Activated T-cell treated with anti-CD3 and anti-CD28 coated beads, Interleukin-2, amount 50 U/mL, for 4 hours (primary cell): Measurements from ENCODE around the gene SLIT1. TPM values are rescaled to one million over a fixed set of nuclear protein-coding genes. Genes with fewer than 3 reads are reported as not detected.

Experiments
- ATAC-seq, 2 donors: fragments of 200-7000 bp; cut with Tn5 transposase; one replicate each; pipeline ENCODE4 v1.10.0; 2021
- DNase-seq: peaks from one replicate; pipeline ENCODE4 v3.0.0-alpha.2; 2020
- H3K27me3 Mint-ChIP-seq: one replicate; pipeline ENCODE4 v1.8.0; 2021; ENCODE audit warnings: low read depth, mixed read lengths
- H3K36me3 Mint-ChIP-seq: one replicate; pipeline ENCODE4 v1.8.0; 2022; ENCODE audit warnings: mixed read lengths; ENCODE audit not compliant: insufficient read depth
- H3K4me1 Mint-ChIP-seq: one replicate; pipeline ENCODE4 v1.8.0; 2021; ENCODE audit warnings: low read depth, mixed read lengths
- H3K4me3 Mint-ChIP-seq: one replicate; pipeline ENCODE4 v1.8.0; 2021; ENCODE audit warnings: mild to moderate bottlenecking, moderate library complexity, mixed read lengths
- H3K9me3 Mint-ChIP-seq: one replicate; pipeline ENCODE4 v1.8.0; 2021; ENCODE audit warnings: mixed read lengths
- total RNA-seq, 3 donors: library from RNA; stranded (reverse); gene quantifications; one replicate each; pipeline ENCODE4 v1.2.1, GENCODE V29; 2021

The SLIT1 gene
- total RNA-seq, 3 donors from 2014 or later = 0.10 to 0.16 TPM; not detected in 1

DNA sequence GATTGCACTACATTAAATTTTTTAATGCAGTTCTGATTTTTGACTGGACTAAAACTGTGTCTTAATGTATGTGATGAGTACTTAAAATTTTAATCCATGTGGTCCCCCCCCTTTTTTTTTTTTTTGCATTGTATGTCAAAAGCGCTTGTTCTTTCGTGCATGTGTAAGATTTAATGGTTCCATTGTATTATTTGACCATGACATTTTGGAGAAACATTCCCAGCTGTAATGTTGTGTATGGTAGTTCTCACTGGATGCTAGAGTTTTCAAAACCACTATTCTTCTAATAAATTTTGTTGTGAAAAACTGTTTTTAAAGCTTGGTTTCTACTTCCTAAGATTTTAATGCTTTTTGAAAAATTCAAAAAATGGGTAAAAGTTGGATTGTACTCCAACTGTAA, 221.6 kb downstream of the SLIT1 start:
- Mint-ChIP-seq H3K4me1 (peaks cover 4% of the 10 kb centered on the region), H3K9me3 (no peaks in the 10 kb centered on the region), H3K27me3 (no peaks in the 10 kb centered on the region), H3K4me3 (no peak overlapping the region), H3K36me3 (peaks cover 10% of the 10 kb centered on the region)
- ATAC-seq (no peak), DNase-seq (no peak)

DNA sequence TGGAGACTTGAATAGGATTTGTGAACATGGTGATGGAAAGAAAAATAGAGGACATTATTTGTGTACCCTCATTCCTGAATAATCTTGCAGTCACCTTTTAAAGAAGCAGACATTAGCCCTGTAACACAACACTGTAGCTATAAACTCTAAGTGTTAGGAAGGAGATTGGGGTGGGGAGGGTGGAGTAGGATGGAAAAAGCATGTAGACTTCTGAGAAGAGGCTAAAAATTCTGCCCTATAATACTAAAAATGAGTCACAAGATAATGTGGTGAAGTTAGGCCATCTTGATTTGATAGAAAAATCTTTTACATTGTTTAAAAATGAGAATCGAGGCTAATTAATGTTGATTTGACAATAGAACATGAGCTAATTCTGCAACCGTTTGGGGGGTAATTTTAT, 224.9 kb downstream of the SLIT1 start:
- Mint-ChIP-seq H3K4me3 (no peak overlapping the region), H3K36me3 (peaks cover 11% of the 10 kb centered on the region), H3K4me1 (peaks cover 4% of the 10 kb centered on the region), H3K9me3 (no peaks in the 10 kb centered on the region), H3K27me3 (no peaks in the 10 kb centered on the region)
- ATAC-seq = no peak
- no peak for DNase-seq

DNA sequence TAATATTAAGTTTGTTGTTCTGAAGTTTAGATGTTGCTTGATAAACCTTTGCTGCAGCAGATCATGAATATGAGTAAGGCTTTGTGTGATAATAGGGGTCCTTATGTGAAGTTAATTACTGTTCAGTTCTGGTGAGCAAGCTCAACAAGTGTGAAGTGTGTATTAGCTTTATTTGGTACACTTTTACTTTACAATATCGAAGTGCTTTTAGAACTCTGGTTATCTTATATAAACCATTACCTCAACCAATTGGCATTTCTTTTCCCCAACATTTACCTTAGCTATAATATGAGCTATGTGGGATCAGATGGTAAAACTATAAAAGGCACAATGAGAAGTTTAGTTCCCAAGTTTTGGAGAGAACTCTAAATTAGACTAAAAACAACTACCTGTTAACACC, 226.0 kb downstream of the SLIT1 start:
- peaks cover 21% of the 10 kb centered on the region for H3K36me3 Mint-ChIP-seq
- H3K9me3 Mint-ChIP-seq = no peaks in the 10 kb centered on the region
- no peak overlapping the region for H3K4me3 Mint-ChIP-seq
- DNase-seq = no peak
- H3K27me3 Mint-ChIP-seq = no peaks in the 10 kb centered on the region
- ATAC-seq = no peak
- peaks cover 4% of the 10 kb centered on the region for H3K4me1 Mint-ChIP-seq

DNA sequence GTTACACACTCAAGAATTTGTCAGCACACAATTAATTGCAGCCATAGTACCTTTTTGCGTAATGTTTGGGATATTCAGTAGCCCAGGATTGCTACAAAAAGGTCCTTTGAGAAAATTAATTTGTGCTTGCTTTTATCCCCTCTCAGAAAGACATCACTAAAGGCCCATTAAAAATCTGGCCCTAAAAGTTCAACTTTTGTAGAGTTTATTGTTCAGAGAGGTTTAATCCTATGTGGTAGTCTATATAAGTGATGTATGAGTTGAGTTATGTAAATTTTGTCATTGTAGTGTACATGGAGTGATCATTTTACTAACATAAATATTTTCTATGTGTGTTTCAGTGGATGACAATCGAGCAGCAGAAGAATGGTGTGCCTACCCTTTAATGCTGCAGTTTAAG, 227.7 kb downstream of the SLIT1 start:
- Mint-ChIP-seq H3K4me1 (peaks cover 4% of the 10 kb centered on the region), H3K27me3 (no peaks in the 10 kb centered on the region), H3K9me3 (no peaks in the 10 kb centered on the region), H3K36me3 (peaks cover 29% of the 10 kb centered on the region), H3K4me3 (no peak overlapping the region)
- no peak for DNase-seq
- ATAC-seq = no peak

DNA sequence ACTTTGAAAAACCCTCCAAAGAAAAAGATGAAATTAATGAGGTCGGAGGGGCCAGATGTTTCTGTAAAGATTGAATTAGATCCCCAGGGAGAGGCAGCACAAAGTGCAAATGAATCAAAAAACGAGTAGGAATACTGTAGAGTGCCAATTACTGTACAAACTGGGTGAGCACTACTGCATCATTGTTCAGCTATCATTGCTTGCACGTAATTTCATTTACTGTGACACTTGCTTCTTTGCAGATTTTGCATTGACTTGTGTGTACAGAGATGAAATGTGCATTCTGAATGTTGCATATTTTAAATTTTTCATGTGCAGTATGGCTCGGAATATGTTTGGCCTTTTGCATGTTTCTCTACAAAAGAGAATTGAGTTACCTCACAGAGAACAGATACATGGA, 230.0 kb downstream of the SLIT1 start:
- Mint-ChIP-seq H3K4me3 (no peak overlapping the region), H3K36me3 (peaks cover 36% of the 10 kb centered on the region)

DNA sequence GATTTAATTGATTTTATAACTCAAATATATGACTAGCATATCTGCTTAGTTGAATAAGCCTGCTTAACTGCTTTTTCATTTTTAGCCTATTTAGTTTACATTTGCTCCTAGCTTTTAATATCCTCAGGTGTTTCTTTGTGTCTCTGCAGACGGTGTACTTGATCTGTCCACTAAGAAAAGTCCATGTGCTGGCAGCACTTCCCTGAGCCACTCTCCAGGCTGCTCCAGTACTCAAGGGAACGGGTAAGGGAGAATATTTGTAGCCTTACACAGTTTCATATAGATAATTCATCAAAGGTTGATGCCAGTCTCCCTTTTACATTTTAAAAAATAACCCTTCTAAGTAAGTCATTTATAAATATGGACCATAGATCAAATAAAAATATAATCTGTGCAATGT, 233.8 kb downstream of the SLIT1 start:
- Mint-ChIP-seq H3K27me3 (no peaks in the 10 kb centered on the region), H3K9me3 (no peaks in the 10 kb centered on the region), H3K4me1 (peaks cover 17% of the 10 kb centered on the region), H3K4me3 (no peak overlapping the region), H3K36me3 (peaks cover 37% of the 10 kb centered on the region)
- DNase-seq (no peak), ATAC-seq (no peak)

More for the DNA sequence above, 230.0 kb downstream of the SLIT1 start:
- no peak for ATAC-seq
- no peak for DNase-seq
- Mint-ChIP-seq H3K9me3 (no peaks in the 10 kb centered on the region), H3K4me1 (peaks cover under 1% of the 10 kb centered on the region), H3K27me3 (no peaks in the 10 kb centered on the region)

DNA sequence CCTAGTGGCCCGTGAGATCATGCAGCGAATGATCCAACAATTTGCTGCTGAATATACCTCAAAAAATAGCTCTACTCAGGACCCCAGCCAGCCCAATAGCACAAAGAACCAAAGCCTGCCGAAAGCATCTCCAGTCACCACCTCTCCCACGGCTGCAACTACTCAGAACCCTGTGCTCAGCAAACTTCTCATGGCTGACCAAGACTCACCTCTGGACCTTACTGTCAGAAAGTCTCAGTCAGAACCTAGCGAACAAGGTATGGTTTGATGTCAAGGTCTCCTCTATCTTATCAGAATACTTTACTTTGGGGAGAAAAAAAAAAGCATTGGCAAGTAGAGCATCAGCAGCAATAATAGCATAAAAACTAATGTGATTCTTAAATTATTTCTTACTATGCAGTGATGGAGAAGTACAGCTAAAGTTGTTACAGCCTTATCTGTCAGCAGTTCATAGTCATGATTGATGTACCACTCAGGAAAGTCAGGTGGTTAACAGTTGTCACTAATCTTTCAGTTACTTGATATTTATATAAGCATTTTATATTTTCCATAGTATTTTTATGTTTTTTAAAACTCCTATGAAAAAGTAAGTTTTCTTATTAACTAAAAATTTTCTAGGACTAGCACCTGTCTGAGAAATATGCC, 236.6 kb downstream of the SLIT1 start:
- DNase-seq (no peak), ATAC-seq (no peak)
- H3K4me1 Mint-ChIP-seq = peaks cover 23% of the 10 kb centered on the region
- H3K36me3 Mint-ChIP-seq = peaks cover 24% of the 10 kb centered on the region
- H3K9me3 Mint-ChIP-seq = no peaks in the 10 kb centered on the region
- H3K27me3 Mint-ChIP-seq = no peaks in the 10 kb centered on the region
- H3K4me3 Mint-ChIP-seq = no peak overlapping the region

Other genes with a start within 250 kb of the SLIT1 start
- 10 to 100 TPM in 2 of 3 donors, 1 to 10 TPM in 1; 9.2 to 14.2 (median 10.6) TPM for gene ARHGAP19, start 106.7 kb upstream of the SLIT1 start, total RNA-seq
- 1 to 10 TPM; 1.6 to 3.2 (median 2.4) TPM for gene FRAT1, start 133.3 kb upstream of the SLIT1 start, total RNA-seq
- gene FRAT2, start 148.8 kb upstream of the SLIT1 start, total RNA-seq = 10 to 100 TPM in 2 of 3 donors, 1 to 10 TPM in 1; 9.9 to 11.7 (median 11.4) TPM
- 100 to 1,000 TPM; 218 to 222 (median 218) TPM for gene RRP12, start 215.4 kb upstream of the SLIT1 start, total RNA-seq
- gene PGAM1, start 240.2 kb upstream of the SLIT1 start, total RNA-seq = 1,000 to 10,000 TPM; 1,128 to 1,173 (median 1,167) TPM